GM19438 (cell line): ENCODE measurements around the gene PARP3.
"Not testable (repeated sequence)": the region's sequence is repeated elsewhere in the genome, so short reads cannot be mapped to it uniquely, and the experiment has no call there.

ENCODE experiments used
- ATAC-seq: cut with Tn5 transposase; IDR thresholded peaks from one replicate; pipeline ENCODE4 v1.9.1; 2021; ENCODE audit warnings: low read depth; ENCODE audit not compliant: unreplicated experiment

PARP3 gene

DNA sequence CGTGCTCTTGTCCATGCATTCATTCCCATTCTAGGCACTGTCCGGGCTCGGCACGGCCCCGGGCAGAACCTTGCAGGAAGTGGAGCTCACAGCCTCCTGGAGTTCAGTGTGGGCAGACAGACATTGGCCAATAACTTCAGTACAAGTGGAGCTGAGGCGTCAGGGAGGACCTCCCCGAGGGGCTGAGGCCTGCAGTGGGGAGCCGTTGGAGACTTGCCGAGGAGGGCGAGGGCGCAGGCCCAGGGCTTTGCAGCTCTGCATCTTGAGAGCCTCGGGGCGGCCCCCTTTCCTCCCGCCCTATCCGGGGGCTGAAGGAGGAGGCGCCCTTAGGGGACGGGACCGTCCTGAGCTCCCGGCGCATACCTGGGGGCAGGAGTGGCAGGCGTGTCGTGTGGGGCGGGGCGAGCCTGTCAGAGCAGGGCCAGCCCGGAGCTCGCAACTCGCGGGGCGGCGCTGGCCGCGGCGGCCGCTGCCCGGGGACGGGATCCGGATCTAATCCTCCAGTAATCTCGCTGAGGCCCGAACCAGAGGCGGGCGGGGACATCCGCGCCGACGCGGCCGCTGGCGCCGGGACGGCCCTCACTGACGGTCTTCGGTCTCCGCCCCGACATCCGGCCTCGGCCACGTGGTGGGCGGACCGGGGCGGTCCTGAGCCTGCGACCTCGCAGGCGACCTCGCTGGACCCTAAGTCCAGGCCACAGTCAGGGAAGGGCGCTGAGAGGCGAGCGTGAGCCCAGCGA lies 40.8 kb downstream of the PARP3 start, which contains the start of gene ACY1:
Gene ACY1, plus strand, starts transcription at position 698 of the 740 bp plus-strand sequence. CDS start 530 bp downstream, outside the sequence.
- peak; percentile 73 for ATAC-seq

DNA sequence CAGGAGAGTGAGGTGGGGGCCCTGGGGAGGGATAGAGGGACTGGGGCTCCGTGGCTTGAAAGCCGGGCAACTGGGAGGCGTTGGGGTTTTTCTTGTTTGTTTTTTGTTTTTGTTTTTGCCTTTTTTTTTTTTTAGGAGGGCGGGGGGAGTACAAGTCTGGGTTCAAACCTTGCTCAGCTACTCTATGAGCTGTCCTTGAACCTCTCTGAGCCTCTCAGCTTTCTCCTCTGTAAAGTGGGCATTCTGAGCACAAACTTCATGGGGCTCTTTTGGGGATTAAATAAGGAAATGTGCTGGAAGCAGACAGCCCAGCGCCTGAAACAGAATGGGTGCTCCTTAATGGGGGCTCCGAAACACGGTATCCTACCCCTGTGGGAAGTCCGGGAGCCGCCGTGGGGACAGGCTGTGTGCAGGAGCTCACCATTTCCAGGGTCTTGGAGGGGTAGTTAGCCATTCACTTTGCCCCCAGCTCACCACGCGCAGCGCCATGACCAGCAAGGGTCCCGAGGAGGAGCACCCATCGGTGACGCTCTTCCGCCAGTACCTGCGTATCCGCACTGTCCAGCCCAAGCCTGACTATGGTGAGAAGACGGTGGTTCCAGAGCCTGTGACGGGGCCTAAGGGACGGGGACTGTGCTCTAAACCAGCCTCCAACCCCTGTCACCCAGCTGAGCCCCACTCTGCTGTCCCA lies 41.6 kb downstream of the PARP3 start:
- ATAC-seq = no peak

DNA sequence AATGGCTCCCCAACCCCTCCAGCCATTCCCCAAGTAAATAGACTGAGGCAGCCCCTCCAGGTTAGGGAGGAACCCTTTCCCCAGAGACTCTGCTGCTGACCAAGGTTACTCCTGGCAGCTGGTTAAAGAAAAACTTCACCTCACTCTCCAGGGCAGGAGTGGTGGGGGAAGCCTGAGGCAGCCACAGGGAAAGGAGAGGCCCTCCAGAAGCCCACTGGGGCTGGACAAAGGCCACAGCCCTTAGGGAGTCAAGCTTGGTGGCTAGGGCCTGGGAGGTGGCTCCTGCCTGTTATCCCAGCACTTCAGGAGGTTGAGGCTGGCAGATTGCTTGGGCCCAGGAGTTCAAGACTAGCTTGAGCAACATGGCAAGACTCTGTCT lies 42.1 kb downstream of the PARP3 start:
- no peak for ATAC-seq

DNA sequence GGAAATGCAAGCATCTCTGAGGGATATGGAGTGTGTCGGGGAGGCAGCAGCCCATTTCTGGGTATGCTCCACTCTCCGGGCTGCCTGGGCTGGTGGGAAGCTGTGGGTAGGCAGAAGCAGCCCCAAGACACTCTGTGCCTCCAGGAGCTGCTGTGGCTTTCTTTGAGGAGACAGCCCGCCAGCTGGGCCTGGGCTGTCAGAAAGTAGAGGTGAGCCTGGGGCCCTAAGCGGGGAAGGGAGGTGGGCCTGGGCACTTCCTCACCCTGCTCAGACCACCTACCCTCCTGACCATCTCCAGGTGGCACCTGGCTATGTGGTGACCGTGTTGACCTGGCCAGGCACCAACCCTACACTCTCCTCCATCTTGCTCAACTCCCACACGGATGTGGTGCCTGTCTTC lies 42.9 kb downstream of the PARP3 start:
- no peak for ATAC-seq

DNA sequence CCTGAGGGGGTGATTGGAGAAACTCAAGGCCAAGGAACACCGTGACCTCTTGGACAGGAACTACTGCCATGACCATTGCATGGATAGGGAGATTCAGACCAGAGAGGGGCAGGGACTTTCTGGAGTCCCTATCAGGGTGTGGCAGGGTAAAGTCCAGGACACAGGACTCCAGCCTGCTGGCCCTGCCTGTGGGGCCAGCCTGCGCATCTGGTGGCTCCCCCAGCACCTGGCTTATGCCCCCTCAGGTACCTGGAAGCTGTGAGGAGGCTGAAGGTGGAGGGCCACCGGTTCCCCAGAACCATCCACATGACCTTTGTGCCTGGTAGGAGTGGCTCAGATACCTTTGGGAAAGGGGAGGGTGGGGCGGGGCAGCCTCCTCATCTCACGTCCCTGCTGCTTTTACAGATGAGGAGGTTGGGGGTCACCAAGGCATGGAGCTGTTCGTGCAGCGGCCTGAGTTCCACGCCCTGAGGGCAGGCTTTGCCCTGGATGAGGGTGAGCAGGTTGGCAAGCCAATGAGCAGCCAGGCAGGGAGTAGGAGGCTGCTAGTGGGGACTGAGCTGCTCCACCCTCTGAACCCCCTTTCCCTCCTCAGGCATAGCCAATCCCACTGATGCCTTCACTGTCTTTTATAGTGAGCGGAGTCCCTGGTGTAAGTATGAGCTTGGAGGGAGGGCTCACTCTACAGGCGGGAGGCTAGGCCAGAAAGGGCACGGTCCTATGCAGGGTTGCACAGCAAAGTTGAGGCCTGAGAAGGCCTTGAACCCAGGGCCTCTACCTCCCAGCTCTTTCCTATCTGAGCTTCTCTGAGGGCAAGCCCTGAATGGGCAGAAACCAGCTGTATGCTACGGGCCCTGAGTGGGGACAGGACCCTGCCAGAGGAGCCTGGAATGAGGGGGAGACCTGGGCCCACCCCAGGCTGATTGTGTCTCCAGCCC lies 44.1 kb downstream of the PARP3 start:
- no peak for ATAC-seq

DNA sequence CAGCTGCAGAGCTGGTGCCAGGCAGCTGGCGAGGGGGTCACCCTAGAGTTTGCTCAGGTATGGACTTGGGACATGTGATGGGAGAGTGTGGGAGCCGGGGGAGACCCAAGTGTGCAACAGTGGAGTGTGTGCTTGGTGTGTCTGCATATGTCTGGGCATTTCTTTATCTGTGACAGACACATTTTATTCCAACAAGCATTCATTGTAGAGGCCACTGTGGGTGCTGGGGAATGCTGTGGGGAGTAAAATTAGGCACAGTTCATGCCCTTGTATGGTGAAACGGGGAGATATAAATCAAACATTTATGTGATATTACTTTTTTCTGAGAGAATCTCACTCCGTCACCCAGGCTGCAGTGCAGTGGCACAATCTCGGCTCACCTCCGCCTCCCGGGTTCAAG lies 45.4 kb downstream of the PARP3 start:
- ATAC-seq = no peak

DNA sequence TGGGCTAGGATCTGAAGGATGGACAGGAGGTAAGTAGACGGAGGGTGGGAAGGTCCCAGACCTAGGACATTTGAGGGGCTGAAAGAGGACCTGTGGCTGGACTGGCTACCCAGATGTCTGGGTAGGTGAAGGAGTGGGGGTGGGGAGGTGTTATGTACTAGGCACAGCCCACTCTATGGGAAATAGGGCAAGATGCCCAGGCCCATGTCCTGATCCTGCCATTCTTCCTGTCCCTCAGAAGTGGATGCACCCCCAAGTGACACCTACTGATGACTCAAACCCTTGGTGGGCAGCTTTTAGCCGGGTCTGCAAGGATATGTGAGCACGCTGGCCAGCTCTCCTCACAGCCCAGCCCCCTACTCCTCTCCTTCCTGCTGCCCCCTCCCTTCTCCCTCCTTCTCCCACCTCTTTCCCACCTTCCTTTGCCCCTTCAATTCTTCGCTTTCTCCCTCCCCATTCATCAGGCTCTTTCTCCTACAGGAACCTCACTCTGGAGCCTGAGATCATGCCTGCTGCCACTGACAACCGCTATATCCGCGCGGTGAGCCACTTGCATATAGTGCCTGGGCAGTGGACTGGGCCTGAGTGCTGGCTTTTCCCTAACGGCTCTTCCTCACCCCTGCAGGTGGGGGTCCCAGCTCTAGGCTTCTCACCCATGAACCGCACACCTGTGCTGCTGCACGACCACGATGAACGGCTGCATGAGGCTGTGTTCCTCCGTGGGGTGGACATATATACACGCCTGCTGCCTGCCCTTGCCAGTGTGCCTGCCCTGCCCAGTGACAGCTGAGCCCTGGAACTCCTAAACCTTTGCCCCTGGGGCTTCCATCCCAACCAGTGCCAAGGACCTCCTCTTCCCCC lies 46.4 kb downstream of the PARP3 start:
- ATAC-seq = no peak

DNA sequence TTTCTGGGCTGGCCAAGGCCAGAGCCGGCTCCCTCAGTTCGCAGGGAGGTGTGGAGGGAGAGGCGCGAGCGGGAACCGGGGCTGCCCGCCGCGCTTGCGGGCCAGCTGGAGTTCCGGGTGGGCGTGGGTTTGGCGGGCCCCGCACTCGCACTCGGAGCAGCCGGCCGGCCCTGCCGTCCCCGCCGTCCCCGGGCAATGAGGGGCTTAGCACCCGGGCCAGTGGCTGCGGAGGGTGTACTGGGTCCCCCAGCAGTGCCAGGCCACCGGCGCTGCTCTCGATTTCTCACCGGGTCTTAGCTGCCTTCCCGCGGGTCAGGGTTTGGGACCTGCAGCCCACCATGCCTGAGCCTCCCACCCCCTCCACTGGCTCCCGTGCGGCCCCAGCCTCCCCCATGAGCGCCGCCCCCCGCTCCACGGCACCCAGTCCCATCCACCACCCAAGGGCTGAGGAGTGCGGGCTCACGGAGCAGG lies 48.4 kb downstream of the PARP3 start:
- not testable (repeated sequence) for ATAC-seq

DNA sequence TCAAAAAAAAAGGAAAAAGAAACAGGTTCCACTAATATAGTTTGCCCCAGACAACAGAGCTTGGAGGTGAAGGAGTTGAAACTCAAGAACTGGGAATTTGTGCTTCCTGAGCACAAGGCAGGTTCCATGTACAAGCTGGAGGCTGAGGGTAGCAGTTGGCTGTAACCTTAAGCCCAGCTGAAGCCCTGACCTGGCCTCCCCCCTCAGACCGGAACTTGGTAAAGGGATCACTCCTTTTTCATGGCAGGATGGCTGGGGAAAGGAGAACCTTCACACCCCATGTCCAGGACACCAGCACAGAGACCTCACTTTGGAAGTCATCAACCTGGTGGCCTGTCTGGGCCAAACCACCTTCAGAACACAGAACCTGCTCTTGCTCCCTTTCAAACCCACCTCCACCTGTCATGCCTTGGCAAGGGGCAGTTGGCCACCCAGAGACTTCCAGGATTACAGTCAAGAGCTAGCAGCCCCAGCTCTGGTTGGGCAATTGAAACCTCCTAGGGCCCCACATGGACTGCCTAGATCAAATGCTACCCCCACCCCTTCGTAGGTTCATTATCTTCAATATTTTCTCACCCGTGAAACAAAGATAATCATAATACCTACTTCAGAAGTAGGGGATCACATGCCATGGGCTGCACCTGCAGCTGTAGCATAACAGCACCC lies 50.0 kb downstream of the PARP3 start:
- ATAC-seq = no peak

DNA sequence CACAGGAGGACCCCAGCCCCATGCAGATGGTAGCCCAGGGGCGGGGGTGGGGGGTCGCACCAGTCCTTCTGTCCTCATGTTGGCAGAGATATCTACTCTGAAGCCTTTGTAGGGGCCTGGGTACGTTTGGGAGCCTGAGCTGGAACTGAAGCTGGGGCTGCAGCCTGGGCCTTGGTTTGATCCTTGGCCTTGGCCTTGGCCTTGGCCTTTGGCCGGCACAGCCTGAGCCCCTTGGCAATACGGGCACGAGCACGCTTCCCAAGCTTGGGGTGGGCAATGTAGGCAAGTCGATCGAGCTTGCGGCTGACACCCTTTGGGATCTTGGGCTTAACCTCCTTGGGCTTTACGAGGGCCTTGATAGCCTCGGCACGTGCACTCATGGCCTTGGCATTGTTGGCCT lies 51.5 kb downstream of the PARP3 start:
- ATAC-seq = not testable (repeated sequence)

DNA sequence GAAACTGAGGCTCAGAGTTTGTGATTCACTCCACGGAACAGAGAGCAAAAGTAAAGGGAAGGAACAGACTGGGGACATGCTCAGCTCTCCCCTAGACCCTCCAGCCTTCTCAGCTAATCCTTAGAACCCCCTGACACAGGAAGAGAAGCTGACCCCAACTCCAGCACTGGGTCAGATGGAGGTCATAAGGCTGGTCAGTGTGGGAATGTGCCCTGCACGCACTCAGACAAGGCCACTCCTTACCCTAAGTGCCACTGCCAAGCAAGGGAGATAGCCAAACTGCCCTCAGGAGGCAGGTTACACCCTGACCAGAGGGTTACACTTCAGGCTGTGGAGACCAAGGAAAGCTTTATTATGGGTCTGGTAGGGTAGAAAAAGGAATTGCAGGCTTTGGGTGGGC lies 52.4 kb downstream of the PARP3 start:
- no peak for ATAC-seq

DNA sequence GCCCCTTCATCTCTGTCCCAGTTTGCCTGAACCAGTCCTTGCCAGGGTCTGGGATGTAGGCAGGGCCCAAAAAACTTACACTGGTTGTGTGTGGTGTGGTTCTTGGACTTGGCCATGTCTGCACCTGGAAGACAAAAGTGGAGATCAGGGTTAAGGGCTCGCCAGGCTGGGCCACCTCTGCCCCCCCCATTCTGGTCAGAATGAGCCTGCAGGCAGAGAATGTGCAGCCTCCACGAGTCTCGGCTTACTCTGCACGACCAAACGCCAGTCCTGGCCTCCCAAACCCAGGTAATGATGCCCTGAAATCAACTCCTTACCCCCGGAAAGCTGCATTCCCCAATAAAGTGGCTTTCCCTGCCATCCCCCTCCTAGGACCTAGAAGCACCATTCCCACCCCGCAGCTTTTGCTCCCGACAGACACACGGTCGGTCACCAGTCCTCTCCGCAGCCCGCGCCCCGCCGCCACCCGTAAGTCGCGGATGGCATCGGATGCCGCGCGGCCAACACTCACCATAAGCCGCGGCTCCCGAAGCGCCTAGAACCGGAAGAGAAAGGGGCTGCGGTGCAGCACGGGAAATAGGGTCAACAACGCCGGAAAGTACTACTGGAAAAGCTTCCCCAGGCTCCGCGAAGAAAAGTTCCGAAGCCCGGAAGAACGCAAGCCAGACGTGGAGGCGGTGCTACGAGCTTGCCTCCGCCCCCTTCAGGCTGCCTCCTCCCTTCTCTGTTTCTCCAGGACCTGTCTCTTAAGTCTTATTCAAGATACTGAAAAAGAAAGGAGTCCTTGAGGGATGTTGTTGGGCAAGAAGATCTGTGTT lies 53.4 kb downstream of the PARP3 start, which contains the start of gene RPL29:
Gene RPL29, minus strand, starts transcription at position 550 of the 818 bp plus-strand sequence. Its CDS starts 434 bp downstream, at position 116.
- ATAC-seq = peak; percentile 85

DNA sequence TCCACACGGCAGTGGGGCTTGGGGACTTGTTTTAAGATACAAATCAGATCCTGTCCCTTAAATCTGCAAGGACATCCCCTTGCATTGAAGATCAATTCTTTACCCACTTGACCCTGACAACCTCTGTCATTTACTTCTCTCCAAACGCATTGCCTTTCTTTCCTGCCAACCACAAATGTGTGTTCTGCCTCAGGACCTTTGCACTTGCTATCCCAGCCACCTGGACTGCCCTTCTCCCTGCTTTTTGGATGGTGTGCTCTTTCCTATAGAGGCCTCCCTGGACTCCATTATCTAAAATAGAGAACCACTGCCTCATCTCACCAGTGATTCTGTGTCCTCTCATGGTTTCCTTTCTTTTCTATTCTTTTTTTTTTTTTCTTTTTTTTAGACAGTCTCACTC lies 55.0 kb downstream of the PARP3 start:
- ATAC-seq = no peak

DNA sequence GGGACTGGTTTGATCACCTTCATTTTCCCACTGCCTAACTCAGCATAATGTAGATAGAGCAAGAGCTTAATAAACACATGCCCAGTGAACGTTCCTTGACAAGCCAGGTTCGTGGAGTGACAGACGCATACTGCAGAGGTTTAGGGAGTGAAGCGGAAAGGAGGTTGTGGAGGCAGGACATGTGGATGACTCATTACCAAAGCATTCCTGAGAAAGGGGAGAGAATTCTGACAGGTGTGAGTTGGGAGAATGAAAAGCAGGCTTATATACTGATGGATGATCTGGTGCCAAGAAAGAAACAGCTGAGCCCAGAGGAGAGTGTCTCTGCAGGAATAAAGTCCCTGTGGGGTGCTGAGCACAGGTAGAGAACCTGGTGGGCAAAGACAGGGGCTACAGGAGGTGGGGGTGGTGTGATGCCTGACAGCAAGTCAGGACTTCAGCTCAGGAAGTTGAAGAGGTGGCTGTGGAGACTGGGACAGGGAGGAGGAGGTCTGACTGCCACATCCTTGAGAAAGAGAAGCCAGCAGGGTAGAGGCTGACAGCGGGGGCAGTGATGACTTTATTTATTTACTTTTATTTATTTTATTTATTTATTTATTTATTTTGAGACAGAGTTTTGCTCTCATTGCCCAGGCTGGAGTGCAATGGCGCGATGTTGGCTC lies 55.9 kb downstream of the PARP3 start:
- ATAC-seq = no peak
